Measurements from ENCODE around the gene USP37.
"Not testable (repeated sequence)": the region's sequence is repeated elsewhere in the genome, so short reads cannot be mapped to it uniquely, and the experiment has no call there.

USP37 gene

DNA sequence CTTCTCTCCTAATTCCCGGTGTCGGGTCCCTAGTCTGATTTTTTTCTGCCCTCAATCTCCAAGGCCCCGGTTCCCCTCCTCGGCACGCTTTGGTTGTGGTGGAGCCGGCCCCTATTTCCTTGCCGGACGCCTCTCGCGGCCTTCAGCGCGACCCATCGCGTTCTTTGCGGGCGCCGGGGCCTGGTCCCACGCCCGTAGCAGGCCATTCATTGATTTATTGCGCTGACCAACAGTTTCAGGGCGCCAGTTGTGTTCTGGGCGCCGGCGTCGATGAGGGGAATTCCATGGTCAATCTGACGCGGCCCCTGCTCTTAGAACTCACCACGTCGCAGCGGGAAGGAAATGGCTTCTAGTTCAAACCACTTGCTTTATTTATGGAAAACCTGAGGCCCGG, 884 bp upstream of the USP37 start:
- ATAC-seq (peak; percentile 60), DNase-seq (peak in 1 of 2 donors; percentile 79)
- Mint-ChIP-seq H3K9me3 (no peaks in the 10 kb centered on the region), H3K4me3 (peak overlapping the region; percentile 75 to 90), H3K4me1 (peaks cover 57% of the 10 kb centered on the region), H3K27me3 (no peaks in the 10 kb centered on the region), H3K27ac (peak overlapping the region; percentile 100)

GRCh38 chr2:218567797-218568189, 358 bp downstream of the USP37 start:
- H3K4me1 Mint-ChIP-seq, result peaks cover 60% of the 10 kb centered on the region
- H3K27ac Mint-ChIP-seq, result peak overlapping the region; percentile 100
- no peaks in the 10 kb centered on the region for H3K27me3 Mint-ChIP-seq
- DNase-seq, result no peak
- H3K9me3 Mint-ChIP-seq, result no peaks in the 10 kb centered on the region
- H3K4me3 Mint-ChIP-seq, result peak overlapping the region; percentile 75 to 90
- ATAC-seq, result peak; percentile 55

DNA sequence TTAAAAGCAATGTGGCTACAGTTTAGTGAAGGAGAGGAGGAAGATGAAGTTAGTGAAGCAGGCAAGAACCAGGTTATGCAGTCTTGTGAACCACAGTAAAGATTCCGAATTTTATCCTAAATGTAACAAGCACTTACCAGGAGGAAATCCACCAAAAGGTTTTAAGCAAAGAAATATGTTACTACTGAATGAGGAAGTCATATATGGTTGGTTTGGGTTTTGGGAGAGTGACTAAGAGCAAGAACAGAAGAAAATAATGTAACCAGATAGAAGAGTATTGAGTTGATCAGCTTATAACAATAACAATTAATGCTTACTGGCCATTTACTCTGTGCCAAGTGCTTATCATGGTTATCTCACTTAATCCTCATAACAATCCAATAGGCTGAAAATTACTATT, 1.9 kb downstream of the USP37 start:
- no peak for ATAC-seq
- Mint-ChIP-seq H3K27ac (peak overlapping the region in 1 of 2 donors; percentile 5), H3K4me1 (peaks cover 58% of the 10 kb centered on the region), H3K27me3 (no peaks in the 10 kb centered on the region), H3K4me3 (peak overlapping the region; percentile 75 to 90), H3K9me3 (no peaks in the 10 kb centered on the region)
- no peak for DNase-seq

DNA sequence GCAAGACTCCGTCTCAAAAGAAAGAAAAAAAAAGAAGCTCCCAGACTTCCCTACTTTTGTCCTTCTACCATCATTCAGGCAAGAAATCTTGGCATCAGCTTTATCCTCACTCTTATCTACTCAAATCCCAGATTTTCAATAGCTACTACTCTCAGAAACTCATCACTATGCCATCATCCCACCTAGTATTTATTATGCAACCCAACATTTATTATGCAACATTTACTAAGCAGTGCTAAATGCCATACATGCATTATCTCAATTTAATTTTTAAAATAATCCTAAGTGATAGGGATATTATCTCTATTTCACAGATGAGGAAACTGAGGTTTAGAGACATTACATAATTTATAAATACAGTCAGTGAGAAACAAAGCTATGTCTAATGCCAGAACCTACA, 4.1 kb downstream of the USP37 start:
- ATAC-seq, result no peak
- H3K27me3 Mint-ChIP-seq, result no peaks in the 10 kb centered on the region
- peaks cover 43% of the 10 kb centered on the region for H3K4me1 Mint-ChIP-seq
- no peak for DNase-seq
- no peak overlapping the region for H3K4me3 Mint-ChIP-seq
- peak overlapping the region in 1 of 2 donors; percentile 34 for H3K27ac Mint-ChIP-seq
- no peaks in the 10 kb centered on the region for H3K9me3 Mint-ChIP-seq

DNA sequence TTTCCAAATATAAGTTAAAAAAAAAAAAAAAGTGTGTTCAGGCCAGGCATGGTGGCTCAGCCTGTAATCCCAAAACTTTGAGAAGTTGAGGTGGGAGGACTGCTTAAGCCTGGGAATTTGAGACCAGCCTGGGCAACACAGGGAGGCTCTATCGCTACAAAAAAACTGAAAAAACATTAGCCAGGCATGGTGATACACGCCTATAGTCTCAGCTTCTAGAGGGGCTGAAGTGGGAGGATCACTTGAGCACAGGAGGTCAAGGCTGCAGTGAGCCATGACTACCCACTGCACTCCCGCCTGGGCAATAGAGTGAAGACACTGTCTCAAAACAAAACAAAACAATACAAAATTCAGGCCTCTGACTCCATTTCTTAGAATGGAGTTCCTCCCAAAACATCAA, 9.2 kb downstream of the USP37 start:
- Mint-ChIP-seq H3K27me3 (no peaks in the 10 kb centered on the region), H3K9me3 (no peaks in the 10 kb centered on the region), H3K27ac (peak overlapping the region in 1 of 2 donors; percentile 34), H3K4me1 (peaks cover 27% of the 10 kb centered on the region), H3K4me3 (no peak overlapping the region)
- DNase-seq (no peak), ATAC-seq (no peak)

DNA sequence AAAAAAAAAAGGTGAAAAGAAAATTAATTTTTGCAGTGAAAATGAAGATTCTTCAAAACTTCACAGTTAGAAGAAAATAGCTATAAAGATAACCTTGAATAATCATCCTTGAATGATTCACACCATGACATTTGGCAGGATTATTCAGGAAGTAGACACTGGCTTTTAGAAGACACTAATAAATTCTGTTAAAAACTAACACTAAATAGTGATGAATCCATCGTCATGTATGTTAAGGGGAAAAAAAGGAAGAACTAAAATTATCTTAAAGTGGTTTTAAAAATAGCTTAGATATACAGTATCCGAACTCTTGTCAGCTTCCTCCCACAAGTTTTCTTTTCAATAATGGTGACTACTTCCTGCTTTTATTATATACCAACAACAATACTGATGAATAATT, 10.2 kb downstream of the USP37 start:
- no peak overlapping the region for H3K4me3 Mint-ChIP-seq
- no peak overlapping the region for H3K27ac Mint-ChIP-seq
- peaks cover 21% of the 10 kb centered on the region for H3K4me1 Mint-ChIP-seq
- no peak for DNase-seq
- ATAC-seq, result no peak
- no peaks in the 10 kb centered on the region for H3K9me3 Mint-ChIP-seq
- no peaks in the 10 kb centered on the region for H3K27me3 Mint-ChIP-seq

DNA sequence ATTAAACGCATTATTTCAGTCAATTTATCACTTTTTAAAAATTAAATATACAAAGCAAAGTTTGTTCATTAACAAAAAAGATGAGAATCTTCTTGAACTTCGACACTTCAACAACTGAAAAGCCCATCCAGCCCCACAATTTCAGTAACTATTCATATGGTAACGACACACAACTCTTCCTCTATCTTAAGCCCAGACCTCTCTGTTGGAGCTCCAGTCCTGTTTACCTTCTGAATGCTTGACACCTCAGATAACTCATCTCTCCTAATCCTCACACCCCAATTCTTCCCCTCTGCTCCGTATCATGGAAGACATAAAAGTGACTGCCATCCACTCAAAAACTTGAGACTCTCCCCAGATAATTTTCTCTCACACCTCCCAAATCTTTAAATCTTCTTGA, 12.6 kb downstream of the USP37 start:
- ATAC-seq, result no peak
- H3K27ac Mint-ChIP-seq, result no peak overlapping the region
- H3K27me3 Mint-ChIP-seq, result no peaks in the 10 kb centered on the region
- H3K4me1 Mint-ChIP-seq, result peaks cover 12% of the 10 kb centered on the region
- H3K4me3 Mint-ChIP-seq, result no peak overlapping the region
- no peaks in the 10 kb centered on the region for H3K9me3 Mint-ChIP-seq
- no peak for DNase-seq

DNA sequence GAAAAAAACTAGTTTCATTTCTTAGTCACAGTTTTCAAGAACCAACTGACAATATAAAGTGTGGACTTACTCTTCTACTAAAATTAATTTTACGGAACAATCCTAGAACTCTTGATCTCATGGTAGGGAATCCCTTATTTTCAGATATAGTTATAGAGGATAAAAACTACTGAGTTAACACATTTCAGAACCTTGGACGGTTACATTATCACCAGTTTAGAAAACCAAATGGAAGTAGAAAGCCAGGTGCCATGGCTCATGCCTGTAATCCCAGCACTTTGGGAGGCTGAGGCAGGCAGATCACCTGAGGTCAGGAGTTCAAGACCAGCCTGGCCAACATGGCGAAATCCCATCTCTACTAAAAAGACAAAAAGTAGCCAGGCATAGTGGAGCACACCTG, 13.9 kb downstream of the USP37 start:
- not testable (repeated sequence) for H3K4me3 Mint-ChIP-seq, H3K27me3 Mint-ChIP-seq, ATAC-seq, H3K9me3 Mint-ChIP-seq, DNase-seq
- H3K4me1 Mint-ChIP-seq, result peaks cover 12% of the 10 kb centered on the region
- H3K27ac Mint-ChIP-seq, result peak overlapping the region in 1 of 2 donors; percentile 25

DNA sequence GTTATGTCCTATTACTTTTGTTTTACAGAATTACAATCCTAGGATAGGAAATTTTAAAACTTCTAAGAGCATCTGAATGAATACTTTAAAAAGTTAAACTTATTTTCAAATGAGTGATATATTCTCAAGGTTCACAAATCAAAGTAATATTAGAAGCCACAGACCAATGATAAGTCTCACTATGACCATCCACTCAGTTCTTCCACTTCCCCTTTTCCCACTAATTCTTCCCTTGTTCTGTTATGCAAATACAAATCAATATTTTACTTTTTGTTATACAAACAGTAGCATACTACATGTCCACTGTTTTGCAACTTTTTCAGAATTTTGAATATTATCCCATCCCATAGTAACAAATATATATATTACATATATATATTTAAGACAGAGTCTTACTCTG, 20.2 kb downstream of the USP37 start:
- ATAC-seq (no peak), DNase-seq (no peak)
- no peaks in the 10 kb centered on the region for H3K4me1 Mint-ChIP-seq
- no peaks in the 10 kb centered on the region for H3K27me3 Mint-ChIP-seq
- H3K9me3 Mint-ChIP-seq, result no peaks in the 10 kb centered on the region
- H3K4me3 Mint-ChIP-seq, result no peak overlapping the region
- H3K27ac Mint-ChIP-seq, result no peak overlapping the region

GRCh38 chr2:218547511-218547910, 20.6 kb downstream of the USP37 start:
- Mint-ChIP-seq H3K27ac (no peak overlapping the region), H3K9me3 (no peaks in the 10 kb centered on the region), H3K4me1 (no peaks in the 10 kb centered on the region), H3K4me3 (no peak overlapping the region), H3K27me3 (no peaks in the 10 kb centered on the region)
- ATAC-seq, result no peak
- no peak for DNase-seq

- H3K27ac Mint-ChIP-seq, result peak overlapping the region; percentile 1 to 34
Observed at GRCh38 chr2:218546012-218546411, 22.1 kb downstream of the USP37 start.

GRCh38 chr2:218540015-218540414, 28.1 kb downstream of the USP37 start:
- ATAC-seq (no peak), DNase-seq (no peak)
- no peaks in the 10 kb centered on the region for H3K4me1 Mint-ChIP-seq
- H3K27ac Mint-ChIP-seq, result no peak overlapping the region
- no peak overlapping the region for H3K4me3 Mint-ChIP-seq
- no peaks in the 10 kb centered on the region for H3K9me3 Mint-ChIP-seq
- H3K27me3 Mint-ChIP-seq, result no peaks in the 10 kb centered on the region

More at GRCh38 chr2:218546012-218546411, 22.1 kb downstream of the USP37 start:
- H3K27me3 Mint-ChIP-seq, result no peaks in the 10 kb centered on the region
- H3K4me3 Mint-ChIP-seq, result no peak overlapping the region
- no peaks in the 10 kb centered on the region for H3K4me1 Mint-ChIP-seq
- H3K9me3 Mint-ChIP-seq, result no peaks in the 10 kb centered on the region
- ATAC-seq, result no peak
- DNase-seq, result no peak

DNA sequence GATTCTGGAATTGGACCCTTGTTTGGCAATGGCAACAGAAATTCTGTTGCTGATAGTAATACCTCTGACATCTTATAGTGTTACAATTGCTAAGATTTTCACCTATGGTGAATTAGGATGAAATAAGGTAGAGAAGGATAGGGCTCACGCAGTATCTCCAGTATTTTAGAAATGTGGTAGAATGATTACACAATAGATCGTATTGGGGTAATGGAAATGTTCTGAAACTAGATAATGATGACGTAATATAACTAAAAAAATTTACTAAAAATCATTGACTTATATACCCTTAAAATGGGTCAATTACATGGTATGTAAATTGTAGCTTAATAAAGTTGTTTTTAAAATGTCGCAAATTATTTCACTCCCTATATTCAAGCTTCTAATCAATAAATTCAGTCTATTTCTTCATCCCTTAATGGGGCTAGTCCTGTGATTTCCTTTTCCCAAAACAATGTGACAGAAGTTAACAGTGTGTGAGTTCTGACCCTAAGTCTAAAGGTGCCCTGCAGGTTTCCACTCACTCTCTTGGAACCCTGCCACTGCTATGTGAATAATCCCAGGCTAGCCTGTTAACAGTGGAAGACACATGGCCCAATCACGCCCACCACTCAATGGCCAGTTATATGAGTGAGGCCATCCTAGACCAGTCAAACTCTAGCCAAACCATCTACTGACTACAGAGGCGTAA, 31.2 kb downstream of the USP37 start:
- DNase-seq, result no peak
- Mint-ChIP-seq H3K27me3 (no peaks in the 10 kb centered on the region), H3K4me1 (no peaks in the 10 kb centered on the region), H3K27ac (no peak overlapping the region), H3K9me3 (no peaks in the 10 kb centered on the region), H3K4me3 (no peak overlapping the region)
- no peak for ATAC-seq

DNA sequence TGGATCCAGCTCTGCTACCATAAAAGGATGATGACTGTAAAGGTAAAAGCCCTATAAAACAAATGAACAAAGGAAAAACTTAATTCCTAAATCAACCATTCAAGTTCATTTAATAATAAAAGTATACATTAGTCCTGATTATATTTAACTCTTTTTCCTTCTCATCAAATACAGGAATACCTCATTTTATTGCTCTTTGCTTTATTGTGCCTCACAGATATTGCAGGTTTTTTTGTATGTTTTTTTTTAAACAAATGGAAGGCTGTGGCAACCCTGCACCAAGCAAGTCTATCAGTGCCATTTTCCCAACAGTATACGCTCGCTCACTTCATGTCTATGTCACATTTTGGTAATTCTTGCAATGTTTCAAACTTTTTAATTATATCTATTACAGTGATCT, 38.2 kb downstream of the USP37 start:
- H3K4me1 Mint-ChIP-seq, result no peaks in the 10 kb centered on the region
- DNase-seq (no peak), ATAC-seq (no peak)
- H3K4me3 Mint-ChIP-seq, result no peak overlapping the region
- H3K27ac Mint-ChIP-seq, result no peak overlapping the region
- H3K9me3 Mint-ChIP-seq, result peaks cover 0 to 4% of the 10 kb centered on the region in 2 donors
- H3K27me3 Mint-ChIP-seq, result no peaks in the 10 kb centered on the region

- H3K9me3 Mint-ChIP-seq, ATAC-seq, H3K4me1 Mint-ChIP-seq, DNase-seq, H3K27me3 Mint-ChIP-seq, H3K27ac Mint-ChIP-seq, H3K4me3 Mint-ChIP-seq: not testable (repeated sequence)
Observed at GRCh38 chr2:218528409-218528808, 39.7 kb downstream of the USP37 start.

DNA sequence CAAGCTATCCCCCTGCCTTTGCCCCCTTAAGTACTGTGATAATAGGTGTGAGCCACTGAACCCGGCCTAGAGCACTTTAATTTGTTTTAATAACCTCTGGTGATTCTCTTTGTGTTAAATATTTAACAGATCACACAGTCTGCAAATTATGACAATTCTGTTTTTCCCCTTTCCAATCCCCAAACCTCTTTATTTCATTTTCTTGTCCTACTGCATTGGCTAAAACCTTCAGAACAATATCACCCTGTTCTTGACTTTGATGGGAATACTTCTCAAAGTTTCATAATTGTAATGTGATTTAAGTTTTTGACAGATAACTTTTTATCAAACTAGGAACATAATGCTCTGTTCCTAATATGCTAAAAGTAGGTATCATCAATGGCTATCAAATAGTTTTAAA, 44.5 kb downstream of the USP37 start:
- DNase-seq (no peak), ATAC-seq (no peak)
- Mint-ChIP-seq H3K9me3 (peaks cover 0 to 4% of the 10 kb centered on the region in 2 donors), H3K4me1 (peaks cover 10% of the 10 kb centered on the region), H3K27me3 (no peaks in the 10 kb centered on the region), H3K27ac (no peak overlapping the region), H3K4me3 (no peak overlapping the region)

GRCh38 chr2:218518876-218519275, 49.3 kb downstream of the USP37 start:
- no peak for DNase-seq
- Mint-ChIP-seq H3K9me3 (no peaks in the 10 kb centered on the region), H3K4me1 (peaks cover 26% of the 10 kb centered on the region), H3K27me3 (no peaks in the 10 kb centered on the region), H3K27ac (no peak overlapping the region), H3K4me3 (no peak overlapping the region)
- ATAC-seq, result no peak
